AG08395 (cell line): ENCODE results near the gene EDN1.

Source experiments
- DNase-seq: peaks from one replicate; pipeline ENCODE4 v3.0.0; 2012; ENCODE audit warnings: mixed read lengths, low spot score

Gene EDN1

GRCh38 chr6:12270551-12271230 is 19.5 kb upstream of the EDN1 start:
- no peak for DNase-seq

GRCh38 chr6:12271594-12271993 is 18.6 kb upstream of the EDN1 start:
- no peak for DNase-seq

DNA sequence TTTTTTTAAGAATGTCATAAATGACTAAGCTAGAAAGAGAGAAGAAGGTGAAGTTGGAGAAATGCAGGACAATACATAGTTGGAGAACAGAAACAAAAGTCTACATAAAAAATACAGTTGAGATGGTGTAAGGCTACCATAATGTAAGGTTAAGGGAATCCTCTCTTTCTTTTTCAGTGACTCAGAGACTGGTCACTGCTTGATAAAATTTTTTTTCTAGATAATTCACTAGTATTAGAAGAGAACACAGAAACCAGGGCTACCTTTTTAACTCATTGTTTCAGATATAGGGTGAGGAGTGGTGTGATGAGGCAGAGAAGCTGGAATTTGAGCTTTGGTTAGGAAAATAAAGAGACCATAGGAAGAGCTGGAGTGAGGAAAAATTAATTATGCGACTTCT is 18.2 kb upstream of the EDN1 start:
- no peak for DNase-seq

GRCh38 chr6:12275107-12275506 is 15.1 kb upstream of the EDN1 start:
- peak; percentile 15 for DNase-seq

GRCh38 chr6:12276930-12277315 is 13.2 kb upstream of the EDN1 start:
- DNase-seq = no peak

GRCh38 chr6:12277386-12277785 is 12.8 kb upstream of the EDN1 start:
- no peak for DNase-seq

DNA sequence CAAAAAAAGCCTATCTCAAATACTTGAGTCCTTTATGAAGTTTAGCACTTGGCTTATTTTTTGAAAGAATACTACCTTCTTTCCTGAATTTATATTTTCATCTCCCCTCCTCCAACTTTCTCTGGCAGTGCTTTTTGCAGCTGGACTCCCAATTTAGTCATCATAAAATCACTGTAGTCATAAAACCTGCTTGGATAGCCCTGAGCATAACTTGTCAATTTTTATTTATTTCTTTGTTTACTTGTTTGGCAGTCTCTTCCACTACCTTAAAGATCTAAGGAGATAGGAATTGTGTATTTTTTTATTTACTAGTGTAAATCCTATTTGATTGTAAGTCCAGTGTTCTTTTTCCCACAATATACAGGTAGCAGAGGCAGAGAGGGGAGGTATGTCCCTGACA is 11.2 kb upstream of the EDN1 start:
- DNase-seq = no peak

GRCh38 chr6:12279322-12280091 is 10.7 kb upstream of the EDN1 start:
- peak; percentile 21 for DNase-seq

DNA sequence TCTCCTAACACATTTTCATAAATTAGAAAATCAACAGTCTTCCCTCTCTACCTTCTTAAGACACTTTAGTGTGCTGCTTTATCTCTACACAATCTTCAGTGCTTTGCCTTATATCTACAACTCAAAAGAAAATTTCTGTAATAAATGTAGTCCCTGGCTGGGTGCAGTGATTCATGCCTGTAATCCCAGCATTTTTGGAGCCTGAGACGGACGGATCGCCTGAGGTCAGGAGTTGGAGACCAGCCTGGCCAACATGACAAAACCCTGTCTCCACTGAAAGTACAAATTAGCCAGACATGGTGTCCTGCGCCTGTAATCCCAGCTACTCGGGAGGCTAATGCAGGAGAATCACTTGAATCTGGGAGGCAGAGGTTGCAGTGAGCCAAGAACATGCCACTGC is 9.7 kb upstream of the EDN1 start:
- DNase-seq = peak; percentile 24

DNA sequence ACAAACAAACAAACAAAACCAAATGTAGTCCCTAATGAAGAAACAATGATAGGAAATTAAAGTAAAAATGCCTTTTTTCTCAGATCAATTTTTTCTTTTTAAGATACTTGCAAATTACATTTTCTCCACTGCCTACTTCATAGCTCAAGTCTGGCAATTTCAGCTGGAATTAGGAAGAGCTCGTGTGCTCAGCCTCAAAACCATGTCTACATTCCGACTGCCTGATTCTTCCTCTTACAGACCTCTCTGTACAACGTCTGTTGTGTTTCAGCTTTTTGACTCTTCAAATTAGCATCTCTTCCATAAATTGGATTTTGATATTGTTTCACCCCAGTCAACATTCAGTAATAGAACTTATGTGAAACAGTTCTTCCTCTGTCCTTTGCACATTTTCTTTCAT is 9.3 kb upstream of the EDN1 start:
- no peak for DNase-seq

DNA sequence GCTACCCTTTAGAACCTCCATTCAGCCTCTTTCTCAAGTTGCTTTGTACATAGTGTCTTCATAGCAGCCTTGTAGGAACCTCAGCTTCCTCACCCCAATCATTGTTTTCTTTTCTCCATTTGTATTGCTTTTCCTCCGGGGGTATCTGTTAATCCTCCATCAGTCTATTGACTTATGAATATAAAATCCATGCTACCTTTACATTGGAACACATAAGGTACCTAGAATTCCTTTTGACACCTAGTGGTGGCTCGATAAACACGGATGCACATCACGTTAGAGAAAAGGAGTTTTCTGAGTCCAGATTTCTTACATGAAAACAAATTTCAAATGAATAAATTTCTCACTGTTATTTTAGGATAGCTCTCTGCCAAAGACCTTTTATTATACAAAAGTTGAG is 6.3 kb upstream of the EDN1 start:
- no peak for DNase-seq

GRCh38 chr6:12286373-12287110 is 3.6 kb upstream of the EDN1 start:
- peak; percentile 42 for DNase-seq

DNA sequence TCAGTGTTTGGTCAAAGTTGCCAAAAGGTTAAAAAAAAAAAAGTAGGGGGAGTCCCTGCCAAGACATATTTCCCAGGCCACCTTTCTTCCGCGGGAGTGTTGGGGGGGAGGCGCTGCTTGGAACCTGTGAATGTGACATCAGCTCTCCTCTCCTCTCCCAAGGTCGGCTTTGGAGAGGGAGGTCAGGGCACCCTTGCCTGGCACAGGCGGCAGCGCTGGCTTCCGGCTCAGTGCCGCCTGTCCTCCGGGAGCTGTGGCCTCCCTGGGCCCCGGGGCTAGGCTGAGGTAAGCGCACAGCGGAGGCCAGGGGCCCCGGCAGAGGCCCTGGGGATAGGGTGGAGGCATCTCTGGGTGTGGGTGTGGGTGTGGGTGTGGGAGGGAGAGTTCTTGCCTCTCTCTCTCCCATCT is 1.9 kb upstream of the EDN1 start:
- DNase-seq = no peak

DNA sequence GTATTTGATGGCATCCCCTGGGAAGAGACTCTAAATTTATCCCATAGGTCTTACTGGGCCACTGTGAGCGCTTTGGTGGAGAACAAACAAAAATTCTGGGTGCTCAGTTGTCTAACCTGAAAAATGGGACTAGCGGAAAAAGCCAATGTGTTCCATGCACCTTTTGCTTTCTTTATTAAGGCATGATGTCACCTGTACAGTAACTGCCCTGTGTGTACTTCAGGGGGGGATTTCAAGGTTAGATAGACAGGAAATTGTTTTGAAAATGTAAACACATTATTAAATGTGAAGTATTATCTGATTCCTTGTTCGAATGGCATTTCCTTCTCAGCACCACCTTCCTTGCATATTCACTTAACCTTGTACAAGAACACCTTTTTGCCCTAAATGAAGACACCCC is 1.2 kb upstream of the EDN1 start:
- DNase-seq = no peak

- DNase-seq = peak; percentile 67
Measured at GRCh38 chr6:12289365-12289919, 719 bp upstream of the EDN1 start.

DNA sequence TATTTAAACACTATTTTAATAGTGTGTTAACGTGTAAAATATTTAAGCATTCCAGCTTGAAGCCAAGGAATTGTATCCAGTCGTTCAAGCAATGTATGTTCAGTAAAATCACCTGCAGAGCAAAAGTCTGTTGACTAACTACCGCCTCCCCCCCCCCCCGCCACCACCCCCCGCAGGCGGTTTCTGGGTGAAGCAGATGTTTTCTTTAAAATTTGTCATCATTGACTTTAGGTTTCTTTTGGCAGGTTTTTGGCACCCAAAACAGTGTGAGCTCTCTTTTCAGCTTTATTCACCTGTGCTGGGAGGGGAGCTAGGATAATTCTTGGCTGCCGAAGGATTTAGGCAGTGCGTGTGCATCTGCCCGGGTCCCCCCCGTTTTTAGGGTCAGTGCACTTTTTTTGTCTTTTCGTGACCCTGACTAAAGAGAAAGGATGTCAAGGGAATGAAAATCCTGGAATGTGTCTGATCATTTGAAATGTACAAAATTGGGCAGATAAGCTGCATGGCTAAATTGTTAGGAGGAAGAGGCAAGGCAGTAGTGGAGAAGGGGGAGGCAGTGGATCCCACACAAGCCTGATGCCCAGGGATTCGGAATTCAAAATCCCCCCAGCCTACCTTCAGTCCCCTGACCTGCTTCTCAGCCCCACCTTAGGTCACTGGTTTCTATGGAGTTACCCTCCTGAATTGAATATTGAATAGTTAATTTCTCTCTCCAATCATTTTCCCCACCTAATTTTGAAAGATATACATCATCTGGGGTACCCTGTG is 1.1 kb downstream of the EDN1 start:
- no peak for DNase-seq

DNA sequence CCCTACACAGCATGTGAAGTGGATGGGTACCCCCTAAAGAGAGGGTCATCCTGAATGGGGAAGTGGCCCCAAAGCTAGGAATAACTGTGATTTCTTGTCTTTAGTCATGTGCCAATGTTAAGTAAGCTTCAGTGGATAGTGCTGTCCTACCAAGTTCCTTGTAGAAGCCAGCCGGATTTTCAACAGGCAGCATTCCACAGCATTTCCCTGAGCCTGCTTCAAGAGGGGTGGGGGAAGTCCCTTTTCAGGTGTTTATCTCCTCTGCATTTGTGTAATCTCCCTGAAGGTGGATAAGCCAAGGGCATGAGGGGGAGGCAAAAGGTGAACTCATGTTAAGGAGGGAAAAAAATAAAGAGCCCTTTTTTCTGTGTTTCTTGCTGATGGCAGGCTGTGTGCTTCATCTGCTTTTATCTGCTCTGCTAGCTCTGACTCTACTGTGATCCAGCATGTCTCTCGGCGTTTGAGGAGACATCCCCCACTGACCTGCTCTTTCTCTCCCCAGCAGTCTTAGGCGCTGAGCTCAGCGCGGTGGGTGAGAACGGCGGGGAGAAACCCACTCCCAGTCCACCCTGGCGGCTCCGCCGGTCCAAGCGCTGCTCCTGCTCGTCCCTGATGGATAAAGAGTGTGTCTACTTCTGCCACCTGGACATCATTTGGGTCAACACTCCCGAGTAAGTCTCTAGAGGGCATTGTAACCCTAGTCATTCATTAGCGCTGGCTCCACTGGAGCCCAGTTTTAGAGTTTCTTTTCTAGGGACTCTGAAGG is 1.9 kb downstream of the EDN1 start:
- peak; percentile 41 for DNase-seq

GRCh38 chr6:12293235-12293930 is 3.2 kb downstream of the EDN1 start:
- no peak for DNase-seq

DNA sequence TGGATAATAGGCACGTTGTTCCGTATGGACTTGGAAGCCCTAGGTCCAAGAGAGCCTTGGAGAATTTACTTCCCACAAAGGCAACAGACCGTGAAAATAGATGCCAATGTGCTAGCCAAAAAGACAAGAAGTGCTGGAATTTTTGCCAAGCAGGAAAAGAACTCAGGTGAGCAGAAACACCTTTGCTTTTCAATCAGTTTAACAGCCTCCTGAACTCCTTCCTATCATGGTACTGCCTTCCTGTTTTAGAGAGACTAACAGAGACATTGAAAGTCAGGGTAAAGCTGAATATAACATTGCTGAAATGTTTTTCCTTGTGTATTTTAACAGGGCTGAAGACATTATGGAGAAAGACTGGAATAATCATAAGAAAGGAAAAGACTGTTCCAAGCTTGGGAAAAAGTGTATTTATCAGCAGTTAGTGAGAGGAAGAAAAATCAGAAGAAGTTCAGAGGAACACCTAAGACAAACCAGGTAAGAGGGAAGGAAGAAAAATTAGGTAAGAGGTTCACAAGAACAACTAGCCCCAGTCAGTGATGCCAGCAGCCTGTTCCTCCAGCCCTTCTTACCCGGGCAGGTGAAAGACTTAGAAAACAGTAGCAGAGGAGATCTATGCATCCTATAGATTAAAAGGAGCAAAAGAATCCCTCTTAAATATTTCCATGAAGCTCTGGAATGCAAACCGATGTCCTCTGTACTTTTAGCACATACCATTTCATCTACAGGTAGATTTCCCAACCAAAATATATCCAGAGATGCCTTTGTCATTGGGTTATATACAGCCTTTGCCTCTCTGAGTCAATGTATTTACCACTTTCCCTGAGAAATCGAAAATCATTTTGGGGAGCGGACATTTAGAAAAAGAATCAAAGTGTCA is 4.0 kb downstream of the EDN1 start:
- DNase-seq = no peak
